Loucy (cell line): Measurements from ENCODE around the gene TMEM258.

Source experiments
- H2AFZ ChIP-seq: fragments of 200-600 bp; sonication (generic); 2 replicates; pipeline ENCODE4 v1.6.0; 2016; ENCODE audit warnings: antibody characterized with exemption, mild to moderate bottlenecking, low read length, moderate library complexity
- H3F3A ChIP-seq: fragments of 200-600 bp; 2 replicates; pipeline ENCODE4 v1.6.0; 2016; ENCODE audit warnings: antibody characterized with exemption, low read depth, mild to moderate bottlenecking
- H3K27me3 ChIP-seq: fragments of 200-600 bp; sonication (generic); 2 replicates; pipeline ENCODE4 v1.6.1; 2014; ENCODE audit warnings: low read length, mild to moderate bottlenecking; ENCODE audit not compliant: insufficient read depth, poor library complexity, severe bottlenecking
- H3K36me3 ChIP-seq: fragments of 200-600 bp; sonication (generic); 2 replicates; pipeline ENCODE4 v1.6.1; 2016; ENCODE audit warnings: low read length; ENCODE audit not compliant: insufficient read depth
- H3K4me1 ChIP-seq: fragments of 200-600 bp; sonication (generic); 2 replicates; pipeline ENCODE4 v1.5.1; 2014; ENCODE audit warnings: low read length, mild to moderate bottlenecking; ENCODE audit not compliant: insufficient read depth, poor library complexity, severe bottlenecking
- H3K4me2 ChIP-seq: fragments of 200-600 bp; sonication (generic); 2 replicates; pipeline ENCODE4 v1.6.0; 2014; ENCODE audit warnings: antibody characterized with exemption, low read length, low read depth, mild to moderate bottlenecking; ENCODE audit not compliant: poor library complexity, severe bottlenecking
- H3K4me3 ChIP-seq: fragments of 200-600 bp; sonication (generic); 2 replicates; pipeline ENCODE4 v1.5.1; 2014; ENCODE audit warnings: low read length, mild to moderate bottlenecking, mixed read lengths; ENCODE audit not compliant: poor library complexity, severe bottlenecking
- H3K79me2 ChIP-seq: fragments of 200-600 bp; sonication (generic); 2 replicates; pipeline ENCODE4 v1.6.1; 2014; ENCODE audit warnings: low read length; ENCODE audit not compliant: insufficient read depth
- H3K9ac ChIP-seq: fragments of 200-600 bp; sonication (generic); 2 replicates; pipeline ENCODE4 v1.6.0; 2014; ENCODE audit warnings: mild to moderate bottlenecking, low read depth, low read length, moderate library complexity; ENCODE audit not compliant: poor library complexity, severe bottlenecking
- H3K9me2 ChIP-seq: fragments of 200-600 bp; sonication (generic); replicated peaks from 2 replicates; pipeline ENCODE4 v1.6.1; 2016; ENCODE audit warnings: low read depth, low read length, mixed read lengths
- H3K9me3 ChIP-seq: fragments of 200-600 bp; sonication (generic); 2 replicates; pipeline ENCODE4 v1.6.1; 2014; ENCODE audit warnings: mild to moderate bottlenecking, antibody characterized with exemption, low read length, low read depth; ENCODE audit not compliant: insufficient read depth
- H4K20me1 ChIP-seq: fragments of 200-600 bp; sonication (generic); 2 replicates; pipeline ENCODE4 v1.6.0; 2014; ENCODE audit warnings: antibody characterized with exemption, low read length, mild to moderate bottlenecking; ENCODE audit not compliant: insufficient read depth, poor library complexity, severe bottlenecking
- CTCF ChIP-seq: fragments of 200-600 bp; sonication (generic); conservative IDR thresholded peaks from 2 replicates; pipeline ENCODE4 v1.5.1; 2014; ENCODE audit warnings: mild to moderate bottlenecking, antibody characterized with exemption, low read length
- EZH2phosphoT487 ChIP-seq: fragments of 200-600 bp; IDR thresholded peaks from 2 replicates; pipeline ENCODE4 v1.6.1; 2018; ENCODE audit warnings: antibody characterized with exemption, mild to moderate bottlenecking, moderate library complexity, borderline replicate concordance

The TMEM258 gene

GRCh38 chr11:61774411-61774810 is 18.0 kb downstream of the TMEM258 start:
- Histone ChIP-seq H3K4me2 (no peak overlapping the region), H3K36me3 (no peaks in the 10 kb centered on the region), H3K79me2 (no peaks in the 10 kb centered on the region), H3K9ac (no peak overlapping the region), H4K20me1 (no peaks in the 10 kb centered on the region), H3K4me3 (no peak overlapping the region), H2AFZ (no peak overlapping the region), H3K9me2 (no peaks in the 10 kb centered on the region), H3F3A (no peaks in the 10 kb centered on the region), H3K9me3 (no peaks in the 10 kb centered on the region), H3K27me3 (no peaks in the 10 kb centered on the region), H3K4me1 (no peaks in the 10 kb centered on the region)
- no peak for TF ChIP-seq CTCF
- no peak for TF ChIP-seq EZH2phosphoT487

GRCh38 chr11:61773809-61774208 is 18.6 kb downstream of the TMEM258 start:
- Histone ChIP-seq H3K36me3 (no peaks in the 10 kb centered on the region), H3K9me3 (no peaks in the 10 kb centered on the region), H3K9ac (no peak overlapping the region), H3K27me3 (no peaks in the 10 kb centered on the region), H3K4me3 (no peak overlapping the region), H3F3A (no peaks in the 10 kb centered on the region), H3K4me1 (no peaks in the 10 kb centered on the region), H4K20me1 (no peaks in the 10 kb centered on the region), H3K79me2 (no peaks in the 10 kb centered on the region), H3K4me2 (no peak overlapping the region), H3K9me2 (no peaks in the 10 kb centered on the region), H2AFZ (no peak overlapping the region)
- TF ChIP-seq CTCF (no peak), EZH2phosphoT487 (no peak)

GRCh38 chr11:61773356-61773755 is 19.0 kb downstream of the TMEM258 start:
- H3K4me1 ChIP-seq, result no peaks in the 10 kb centered on the region
- H3K9ac ChIP-seq, result no peak overlapping the region
- H4K20me1 ChIP-seq, result no peaks in the 10 kb centered on the region
- H3K4me3 ChIP-seq, result no peak overlapping the region
- no peak overlapping the region for H2AFZ ChIP-seq
- no peak overlapping the region for H3K4me2 ChIP-seq
- no peaks in the 10 kb centered on the region for H3F3A ChIP-seq
- H3K79me2 ChIP-seq, result no peaks in the 10 kb centered on the region
- no peaks in the 10 kb centered on the region for H3K9me2 ChIP-seq
- TF ChIP-seq EZH2phosphoT487 (no peak), CTCF (no peak)
- no peaks in the 10 kb centered on the region for H3K9me3 ChIP-seq
- H3K36me3 ChIP-seq, result no peaks in the 10 kb centered on the region
- no peaks in the 10 kb centered on the region for H3K27me3 ChIP-seq
